ENCODE measurements around the gene GSTM3.
"Not testable (repeated sequence)": the region's sequence is repeated elsewhere in the genome, so short reads cannot be mapped to it uniquely, and the experiment has no call there.

Gene GSTM3

DNA sequence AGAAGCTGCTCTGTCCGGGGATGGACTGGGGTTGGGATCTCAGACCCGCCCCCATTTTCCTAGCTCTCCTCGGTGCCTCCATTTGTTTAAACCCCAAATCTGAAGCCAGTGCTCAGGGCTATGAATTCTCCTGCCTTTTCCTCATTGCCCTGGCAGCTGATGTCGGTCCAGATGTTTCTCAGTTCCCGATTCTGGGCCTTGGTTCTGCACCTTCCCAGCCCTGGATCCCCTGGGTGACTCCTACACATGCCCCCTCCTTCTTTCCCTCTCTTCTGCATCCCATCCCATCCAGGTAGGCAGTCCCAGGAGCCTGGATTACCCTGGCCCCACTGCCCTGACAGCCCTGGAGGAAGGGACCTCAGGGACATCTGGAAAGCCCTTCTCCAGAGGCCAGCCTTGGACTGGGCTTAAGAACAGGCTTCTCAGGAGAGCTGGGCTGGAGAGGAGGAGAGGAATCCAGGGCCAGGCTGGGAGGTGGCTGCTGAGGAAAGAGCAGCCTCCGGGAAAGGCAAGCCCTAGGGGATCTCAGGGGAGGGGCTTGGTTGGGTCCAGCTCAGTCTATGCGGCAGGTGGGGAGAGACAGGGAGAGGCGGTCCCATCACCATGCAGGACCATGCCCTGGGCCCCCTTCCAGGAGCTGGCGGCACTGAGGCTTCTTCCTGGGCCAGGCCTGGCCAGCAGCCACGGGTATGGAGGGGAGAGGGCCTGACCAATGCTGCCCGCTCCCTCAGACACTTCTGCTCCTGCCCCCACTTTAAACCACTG is 29.7 kb upstream of the GSTM3 start:
- H3K27ac Mint-ChIP-seq, result no peak overlapping the region
- no peak for DNase-seq (ENCODE audit: low spot score)
- no peaks in the 10 kb centered on the region for H3K36me3 Mint-ChIP-seq (ENCODE audit: low read depth)
- H3K4me3 Mint-ChIP-seq, result no peak overlapping the region
- H3K4me1 Mint-ChIP-seq (ENCODE audit: low read depth), result peaks cover 12% of the 10 kb centered on the region
- H3K9me3 Mint-ChIP-seq, result no peaks in the 10 kb centered on the region
- no peaks in the 10 kb centered on the region for H3K27me3 Mint-ChIP-seq (ENCODE audit: low read depth)

DNA sequence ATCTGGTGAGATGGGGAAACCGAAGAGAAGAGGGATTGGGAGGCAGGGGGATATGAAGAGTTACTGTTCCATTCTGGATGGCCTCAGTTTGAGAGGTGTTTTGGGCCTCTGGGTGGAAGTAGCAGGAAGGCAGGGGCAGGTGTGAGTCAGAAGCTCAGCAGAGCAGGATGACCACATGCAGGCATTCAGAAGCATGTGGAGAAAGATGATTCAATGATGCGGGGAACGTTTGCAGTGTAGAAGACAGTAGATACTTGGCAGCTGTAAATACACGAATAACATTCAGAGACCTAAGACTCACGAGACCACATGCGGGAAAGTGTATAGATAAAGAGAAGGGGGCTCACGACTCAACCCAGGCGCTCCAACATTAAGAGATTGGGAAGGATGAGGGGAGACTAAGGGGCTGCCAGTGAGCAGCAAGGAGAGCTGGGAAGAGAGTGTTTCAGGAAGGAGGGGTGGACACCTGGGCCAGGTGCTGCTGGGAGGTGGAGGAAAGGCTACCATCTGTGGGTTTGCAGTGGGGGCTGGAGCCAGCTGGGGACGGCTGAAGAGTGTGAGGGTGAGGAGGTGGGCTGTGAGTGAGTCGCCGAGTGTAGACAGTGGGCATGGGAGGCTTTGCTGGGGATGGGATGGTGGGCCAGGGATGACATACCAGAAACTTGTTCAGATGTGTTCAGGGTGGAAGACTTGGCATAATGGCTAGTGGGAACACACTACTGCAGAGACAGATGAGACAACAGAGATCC is 28.7 kb upstream of the GSTM3 start:
- H3K9me3 Mint-ChIP-seq, result no peaks in the 10 kb centered on the region
- no peak for DNase-seq (ENCODE audit: low spot score)
- H3K4me3 Mint-ChIP-seq, result no peak overlapping the region
- H3K27me3 Mint-ChIP-seq (ENCODE audit: low read depth), result no peaks in the 10 kb centered on the region
- no peak overlapping the region for H3K27ac Mint-ChIP-seq
- peaks cover 12% of the 10 kb centered on the region for H3K4me1 Mint-ChIP-seq (ENCODE audit: low read depth)
- no peaks in the 10 kb centered on the region for H3K36me3 Mint-ChIP-seq (ENCODE audit: low read depth)

DNA sequence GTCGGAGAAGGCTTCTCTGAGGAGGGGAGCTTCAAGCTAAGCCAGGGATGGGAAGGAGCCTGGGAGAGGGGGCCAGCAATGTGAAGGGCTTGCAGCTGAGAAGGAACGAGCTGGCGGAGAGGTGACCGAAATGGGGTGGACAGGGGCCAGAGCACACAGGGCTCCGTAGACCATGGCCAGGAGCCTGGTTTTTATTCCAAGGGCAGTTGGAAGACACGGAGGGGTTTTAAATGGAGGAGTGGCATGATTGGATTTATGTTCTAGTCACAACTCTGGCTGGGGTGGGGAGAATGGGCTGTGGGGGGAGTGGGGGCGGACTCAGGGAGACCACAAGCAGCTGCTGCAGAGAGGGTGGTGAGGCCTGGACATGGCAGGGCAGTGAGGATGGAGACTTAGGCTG is 28.0 kb upstream of the GSTM3 start:
- H3K27ac Mint-ChIP-seq, result no peak overlapping the region
- no peak for DNase-seq (ENCODE audit: low spot score)

DNA sequence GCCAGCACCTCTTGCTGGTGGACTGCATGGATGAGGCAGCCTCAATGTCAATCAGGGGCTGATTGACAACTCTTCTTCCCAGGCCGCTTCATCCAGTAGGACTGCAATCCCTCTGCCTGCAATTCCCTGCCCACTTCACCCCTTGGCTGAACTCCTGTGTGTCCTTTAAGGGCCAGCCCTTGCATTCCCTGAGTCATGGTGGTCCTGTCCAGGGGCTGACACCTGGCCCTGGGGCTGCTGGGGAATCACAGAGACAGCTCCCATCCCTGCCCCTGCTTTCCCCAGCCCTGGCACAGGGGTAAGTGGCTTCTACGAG is 27.5 kb upstream of the GSTM3 start:
- Mint-ChIP-seq H3K27ac (no peak overlapping the region), H3K9me3 (no peaks in the 10 kb centered on the region), H3K4me1 (ENCODE audit: low read depth) (peaks cover 7% of the 10 kb centered on the region), H3K4me3 (no peak overlapping the region), H3K36me3 (ENCODE audit: low read depth) (no peaks in the 10 kb centered on the region), H3K27me3 (ENCODE audit: low read depth) (no peaks in the 10 kb centered on the region)
- DNase-seq (ENCODE audit: low spot score), result no peak

More for the DNA sequence above, 28.0 kb upstream of the GSTM3 start:
- H3K4me1 Mint-ChIP-seq (ENCODE audit: low read depth), result peaks cover 11% of the 10 kb centered on the region
- H3K4me3 Mint-ChIP-seq, result no peak overlapping the region
- H3K27me3 Mint-ChIP-seq (ENCODE audit: low read depth), result no peaks in the 10 kb centered on the region
- H3K9me3 Mint-ChIP-seq, result no peaks in the 10 kb centered on the region
- no peaks in the 10 kb centered on the region for H3K36me3 Mint-ChIP-seq (ENCODE audit: low read depth)

DNA sequence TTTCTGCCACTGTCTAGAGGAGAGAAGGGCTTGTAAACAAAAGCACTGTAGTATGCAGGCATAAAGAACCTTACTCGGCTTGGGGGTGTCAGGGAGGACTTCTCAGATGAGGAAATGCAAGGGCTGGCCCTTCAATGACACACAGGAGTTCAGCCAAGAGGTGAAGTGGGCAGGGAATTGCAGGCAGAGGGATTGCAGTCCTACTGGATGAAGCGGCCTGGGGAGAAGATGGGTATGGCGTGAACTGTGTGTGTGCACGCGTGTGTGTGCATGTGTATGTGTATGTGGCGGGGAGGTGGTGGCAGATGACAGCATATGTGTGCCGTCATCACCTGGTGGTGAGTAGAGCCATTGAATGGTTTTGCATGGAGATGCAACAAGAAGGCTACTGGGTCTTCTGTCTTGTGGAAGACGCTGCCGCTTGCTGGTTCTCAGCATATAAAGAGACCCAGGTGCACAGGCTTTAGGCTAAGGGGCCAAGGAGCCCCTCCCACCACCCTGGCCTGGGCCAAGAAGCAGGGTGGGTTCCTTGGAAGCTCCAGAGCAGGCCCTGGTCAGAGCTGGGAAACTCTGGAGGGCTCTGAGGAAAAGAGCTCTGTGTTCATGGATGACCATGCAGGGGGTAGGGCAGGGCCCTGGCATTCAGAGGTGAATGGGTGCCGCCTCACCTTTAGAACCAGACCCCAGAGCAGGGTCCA is 26.9 kb upstream of the GSTM3 start:
- no peak overlapping the region for H3K4me3 Mint-ChIP-seq
- no peak overlapping the region for H3K27ac Mint-ChIP-seq
- H3K9me3 Mint-ChIP-seq, result no peaks in the 10 kb centered on the region
- H3K27me3 Mint-ChIP-seq (ENCODE audit: low read depth), result no peaks in the 10 kb centered on the region
- H3K4me1 Mint-ChIP-seq (ENCODE audit: low read depth), result peaks cover 7% of the 10 kb centered on the region
- no peaks in the 10 kb centered on the region for H3K36me3 Mint-ChIP-seq (ENCODE audit: low read depth)
- no peak for DNase-seq (ENCODE audit: low spot score)

DNA sequence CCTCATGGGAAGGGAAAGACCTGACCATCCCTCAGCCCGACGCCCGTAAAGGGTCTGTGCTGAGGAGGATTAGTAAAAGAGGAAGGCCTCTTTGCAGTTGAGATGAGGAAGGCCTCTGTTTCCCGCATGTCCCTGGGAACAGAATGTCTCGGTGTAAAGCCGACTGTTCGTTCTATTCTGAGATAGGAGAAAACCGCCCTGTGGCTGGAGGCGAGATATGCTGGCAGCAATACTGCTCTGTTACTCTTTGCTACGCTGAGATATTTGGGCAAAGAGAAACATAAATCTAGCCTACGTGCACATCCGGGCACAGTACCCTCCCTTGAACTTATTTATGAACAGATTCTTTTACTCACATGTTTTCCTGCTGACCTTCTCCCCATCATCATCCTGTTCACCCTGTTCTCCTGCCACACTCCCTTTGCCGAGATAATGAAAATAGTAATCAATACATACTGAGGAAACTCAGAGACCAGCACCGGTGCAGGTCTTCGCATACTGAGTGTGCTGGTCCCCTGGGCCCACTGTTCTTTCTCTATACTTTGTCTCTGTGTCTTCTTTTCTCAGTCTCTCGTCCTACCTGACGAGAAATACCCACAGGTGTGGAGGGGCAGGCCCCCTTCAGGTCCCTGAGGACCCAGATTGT is 26.3 kb upstream of the GSTM3 start:
- DNase-seq (ENCODE audit: low spot score); H3K4me3 Mint-ChIP-seq; H3K27me3 Mint-ChIP-seq (ENCODE audit: low read depth); H3K27ac Mint-ChIP-seq; H3K4me1 Mint-ChIP-seq (ENCODE audit: low read depth); H3K36me3 Mint-ChIP-seq (ENCODE audit: low read depth); H3K9me3 Mint-ChIP-seq: not testable (repeated sequence)

DNA sequence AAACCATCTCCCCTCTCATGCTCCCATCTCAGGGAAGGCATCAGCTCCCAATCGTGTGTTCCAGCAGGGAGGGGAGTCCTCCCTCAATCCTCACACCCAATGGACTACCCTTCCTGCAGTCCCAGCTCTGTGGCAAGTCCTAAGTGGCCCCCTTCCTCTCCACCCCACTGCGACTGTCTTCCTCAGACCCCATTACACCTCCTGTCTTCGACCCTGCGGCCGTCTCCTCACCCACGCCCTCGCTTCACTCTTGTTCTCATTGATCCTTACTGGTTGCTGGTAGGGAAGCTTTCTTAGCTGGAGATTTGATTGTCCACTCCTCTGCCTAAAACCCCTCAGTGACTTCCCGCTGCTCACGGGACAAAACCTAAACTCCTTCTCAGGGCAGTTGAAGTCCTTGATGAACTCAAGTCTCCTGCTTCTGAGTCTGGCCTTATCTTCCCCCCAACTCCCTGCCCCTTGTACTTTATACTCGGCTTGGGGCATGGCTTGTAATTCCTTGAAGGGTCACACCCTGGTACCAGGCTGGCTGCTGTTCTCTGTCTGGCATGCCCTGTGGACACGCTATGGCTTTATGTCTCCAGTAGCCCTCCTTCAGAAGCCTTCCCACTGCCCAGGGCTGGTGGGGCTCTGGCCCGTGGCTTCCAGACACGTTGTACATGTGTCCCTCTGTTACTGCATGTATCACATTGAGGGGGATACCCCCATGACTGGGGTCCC is 25.2 kb upstream of the GSTM3 start:
- peaks cover 2% of the 10 kb centered on the region for H3K4me1 Mint-ChIP-seq (ENCODE audit: low read depth)
- no peaks in the 10 kb centered on the region for H3K27me3 Mint-ChIP-seq (ENCODE audit: low read depth)
- DNase-seq (ENCODE audit: low spot score), result no peak
- H3K9me3 Mint-ChIP-seq, result no peaks in the 10 kb centered on the region
- H3K36me3 Mint-ChIP-seq (ENCODE audit: low read depth), result no peaks in the 10 kb centered on the region
- no peak overlapping the region for H3K27ac Mint-ChIP-seq
- no peak overlapping the region for H3K4me3 Mint-ChIP-seq

DNA sequence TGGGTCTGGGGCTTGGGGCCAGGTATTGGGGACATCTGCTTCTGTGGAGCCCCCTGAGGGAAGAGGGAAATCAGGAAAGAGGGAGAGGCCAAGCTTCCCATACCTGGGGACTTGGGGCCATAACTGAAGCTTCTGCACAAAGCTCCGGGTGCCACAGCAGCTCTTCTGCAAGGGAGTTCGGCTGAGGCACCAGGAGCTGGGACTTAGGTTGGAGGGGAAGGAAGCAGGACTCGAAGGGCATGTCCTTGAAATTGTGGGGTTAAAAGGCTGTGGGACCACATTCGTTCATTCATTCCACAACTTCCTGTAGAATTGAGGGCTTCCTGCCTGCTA is 24.6 kb upstream of the GSTM3 start:
- no peak overlapping the region for H3K4me3 Mint-ChIP-seq
- no peaks in the 10 kb centered on the region for H3K4me1 Mint-ChIP-seq (ENCODE audit: low read depth)
- H3K27me3 Mint-ChIP-seq (ENCODE audit: low read depth), result no peaks in the 10 kb centered on the region
- no peak overlapping the region for H3K27ac Mint-ChIP-seq
- no peak for DNase-seq (ENCODE audit: low spot score)
- H3K36me3 Mint-ChIP-seq (ENCODE audit: low read depth), result no peaks in the 10 kb centered on the region
- no peaks in the 10 kb centered on the region for H3K9me3 Mint-ChIP-seq

DNA sequence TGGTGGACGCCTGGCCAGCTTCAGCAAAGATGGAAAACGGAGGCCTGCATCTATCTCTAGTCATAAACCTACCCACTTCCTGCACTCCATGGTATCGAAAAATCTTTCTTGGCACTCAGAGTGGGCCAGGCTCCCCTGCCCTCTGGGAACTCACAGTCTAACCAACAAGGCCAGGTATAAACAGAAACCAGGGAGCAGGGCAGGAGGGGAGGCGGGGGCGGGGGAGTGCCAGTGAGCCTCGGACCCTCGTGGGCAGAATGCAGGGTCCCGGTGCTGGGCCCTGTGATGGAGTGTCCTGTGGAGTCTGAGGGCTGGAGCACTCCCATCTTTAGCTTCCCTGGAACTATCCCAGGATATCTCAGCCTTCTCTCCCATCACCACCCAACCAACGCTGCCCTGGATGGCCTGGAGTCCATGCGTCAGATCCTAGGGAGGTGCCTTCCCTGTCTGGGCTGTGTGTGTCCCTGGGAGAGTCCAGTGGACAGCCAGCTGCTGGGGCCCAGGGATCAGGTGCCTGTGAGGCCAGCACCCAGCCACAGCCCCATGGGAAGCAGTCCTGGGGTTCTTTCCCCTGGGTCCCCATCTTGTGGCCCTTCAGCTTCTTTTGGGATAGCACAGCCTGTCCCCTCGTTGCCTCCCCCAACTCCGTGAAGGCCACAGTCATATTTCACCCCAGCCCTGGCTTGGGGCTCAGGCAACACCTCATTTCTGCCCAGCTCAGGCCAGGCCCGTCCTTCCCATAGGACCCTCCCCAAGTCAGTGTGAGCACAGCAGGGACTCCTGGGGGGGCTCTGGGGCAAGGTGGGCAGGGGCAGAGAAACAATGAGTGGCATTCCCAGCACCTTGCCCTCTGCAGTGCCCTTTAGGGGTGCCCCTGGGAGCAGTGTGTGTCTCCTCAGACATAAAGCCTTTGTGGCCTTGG is 24.0 kb upstream of the GSTM3 start:
- no peaks in the 10 kb centered on the region for H3K36me3 Mint-ChIP-seq (ENCODE audit: low read depth)
- H3K27ac Mint-ChIP-seq, result no peak overlapping the region

DNA sequence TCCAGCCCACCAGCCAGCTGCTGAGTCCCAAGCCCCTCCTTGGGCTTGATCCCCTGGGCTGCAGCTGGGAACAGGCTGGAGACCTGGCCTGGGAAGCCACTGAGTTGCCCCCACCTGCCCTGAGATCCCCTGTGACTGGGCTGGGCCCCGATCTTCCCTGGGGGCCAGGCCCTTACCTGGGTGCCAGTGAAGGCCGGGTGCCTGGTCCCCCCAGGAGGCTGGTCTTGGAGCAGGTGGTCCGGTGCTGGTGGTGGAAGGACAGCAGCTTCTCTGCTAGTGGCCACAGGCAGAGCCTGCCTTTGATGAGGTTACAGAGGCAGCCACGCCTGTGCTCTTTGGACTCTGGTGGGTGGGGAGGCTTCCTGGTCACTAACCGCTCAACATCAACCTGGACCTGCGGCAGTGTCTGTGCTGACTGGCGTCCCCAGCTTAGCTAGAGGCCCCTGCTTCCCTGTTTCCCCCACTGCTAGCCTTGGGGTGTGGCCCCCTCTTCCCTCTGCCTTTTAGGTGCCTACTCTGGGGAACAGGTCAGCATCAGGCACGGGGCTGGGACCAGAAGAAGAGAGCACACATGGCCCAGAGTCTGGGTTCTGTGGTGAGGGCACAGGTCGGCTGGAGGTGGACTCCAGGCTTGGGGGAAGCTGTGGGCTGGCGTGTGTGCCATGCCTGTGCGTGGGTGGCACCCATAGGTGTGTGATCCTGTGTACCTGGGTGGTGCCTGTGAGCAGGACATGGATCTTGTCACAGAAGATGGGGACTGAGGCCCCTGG is 23.0 kb upstream of the GSTM3 start, which contains the start of gene EPS8L3:
Gene EPS8L3 (minus strand): TSS at position 278 of the 770 bp plus-strand sequence. CDS start 2,174 bp downstream, outside the sequence.
- Mint-ChIP-seq H3K4me3 (no peak within 1 kb of the TSS), H3K27ac (peak within 1 kb of the TSS; percentile 34), H3K9me3 (no peaks in the 10 kb centered on the region), H3K4me1 (ENCODE audit: low read depth) (no peaks in the 10 kb centered on the region), H3K27me3 (ENCODE audit: low read depth) (no peaks in the 10 kb centered on the region), H3K36me3 (ENCODE audit: low read depth) (no peaks in the 10 kb centered on the region)
- no peak for DNase-seq (ENCODE audit: low spot score)

More for the DNA sequence above, 24.0 kb upstream of the GSTM3 start:
- H3K27me3 Mint-ChIP-seq (ENCODE audit: low read depth), result no peaks in the 10 kb centered on the region
- H3K9me3 Mint-ChIP-seq, result no peaks in the 10 kb centered on the region
- H3K4me3 Mint-ChIP-seq, result no peak overlapping the region
- no peak for DNase-seq (ENCODE audit: low spot score)
- H3K4me1 Mint-ChIP-seq (ENCODE audit: low read depth), result no peaks in the 10 kb centered on the region

DNA sequence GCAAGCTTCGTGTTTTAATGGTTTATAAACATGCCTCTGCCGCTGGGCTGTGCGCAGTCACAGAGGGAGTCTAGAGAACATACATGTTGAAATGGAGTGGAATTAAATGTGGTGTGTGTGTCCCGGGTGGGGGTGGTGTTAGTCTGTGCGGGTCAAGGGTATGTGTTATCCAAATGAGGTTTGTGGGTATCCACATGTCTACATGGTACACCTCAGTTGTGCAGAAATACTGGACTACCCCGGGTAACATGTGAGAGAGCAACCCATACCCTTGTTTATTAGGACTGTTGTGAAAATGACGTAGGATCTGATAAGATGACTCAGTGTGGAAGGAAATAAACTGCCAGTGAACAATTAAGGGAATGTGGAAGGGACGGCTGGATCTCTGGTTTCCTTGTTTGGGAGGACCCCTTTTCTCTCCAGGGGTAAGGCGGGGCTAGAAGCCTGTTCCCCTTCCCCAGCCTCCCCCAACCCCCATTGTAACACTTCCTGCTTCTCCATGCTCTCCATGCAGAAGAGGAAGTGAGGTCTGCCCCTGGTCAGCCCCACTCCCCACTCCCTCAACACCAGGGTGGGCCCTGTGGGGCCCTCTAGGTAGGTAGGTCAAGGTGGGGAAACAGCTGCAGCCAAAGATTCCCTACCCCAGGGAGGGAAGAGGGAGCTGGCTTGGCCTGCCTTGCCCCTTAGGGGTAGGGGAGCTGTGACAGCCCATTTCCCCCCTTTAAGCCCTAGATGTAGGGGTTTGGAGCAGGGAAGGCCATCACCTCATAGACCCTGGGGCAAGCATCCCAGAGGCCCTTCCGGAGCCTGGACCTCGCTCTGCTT is 22.2 kb upstream of the GSTM3 start:
- Mint-ChIP-seq H3K9me3 (no peaks in the 10 kb centered on the region), H3K27me3 (ENCODE audit: low read depth) (no peaks in the 10 kb centered on the region), H3K4me1 (ENCODE audit: low read depth) (no peaks in the 10 kb centered on the region), H3K4me3 (no peak overlapping the region), H3K36me3 (ENCODE audit: low read depth) (no peaks in the 10 kb centered on the region), H3K27ac (no peak overlapping the region)
- no peak for DNase-seq (ENCODE audit: low spot score)

All from T-helper 2 cell treated with Interferon-gamma antibody and Interleukin-4, amounts not matched to agents 5 μg/mL and 100 μg/mL, for 36 hours (primary cell).